Subcutaneous adipose tissue (tissue), 4 donors: Measurements from ENCODE around the gene NPDC1. TPM values are rescaled to one million over a fixed set of nuclear protein-coding genes. Genes with fewer than 3 reads are reported as not detected.

Source experiments
- CTCF ChIP-seq: fragments of 450-650 bp; IDR thresholded peaks from one replicate; pipeline ENCODE4 v1.5.1; 2016; ENCODE audit warnings: low read depth, mild to moderate bottlenecking, control low read depth, antibody characterized with exemption, moderate library complexity
- total RNA-seq, 4 donors: library from RNA; depleted of rRNA; stranded (reverse); fragments of >200 nt; gene quantifications; one replicate each; pipeline ENCODE4 v1.1.0, GENCODE V29; 2016

Gene NPDC1, protein sequence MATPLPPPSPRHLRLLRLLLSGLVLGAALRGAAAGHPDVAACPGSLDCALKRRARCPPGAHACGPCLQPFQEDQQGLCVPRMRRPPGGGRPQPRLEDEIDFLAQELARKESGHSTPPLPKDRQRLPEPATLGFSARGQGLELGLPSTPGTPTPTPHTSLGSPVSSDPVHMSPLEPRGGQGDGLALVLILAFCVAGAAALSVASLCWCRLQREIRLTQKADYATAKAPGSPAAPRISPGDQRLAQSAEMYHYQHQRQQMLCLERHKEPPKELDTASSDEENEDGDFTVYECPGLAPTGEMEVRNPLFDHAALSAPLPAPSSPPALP
- 10 to 100 TPM; 17.5 to 61.6 (median 29.8) TPM for total RNA-seq

- TF ChIP-seq CTCF = no peak
Observed at GRCh38 chr9:137046088-137046787, at the start of gene NPDC1. NPDC1 (minus strand) TSS chr9:137046177; CDS start chr9:137045989, 188 bp downstream.

GRCh38 chr9:137089232-137089947 lies 43.4 kb upstream of the NPDC1 start:
- TF ChIP-seq CTCF = no peak

DNA sequence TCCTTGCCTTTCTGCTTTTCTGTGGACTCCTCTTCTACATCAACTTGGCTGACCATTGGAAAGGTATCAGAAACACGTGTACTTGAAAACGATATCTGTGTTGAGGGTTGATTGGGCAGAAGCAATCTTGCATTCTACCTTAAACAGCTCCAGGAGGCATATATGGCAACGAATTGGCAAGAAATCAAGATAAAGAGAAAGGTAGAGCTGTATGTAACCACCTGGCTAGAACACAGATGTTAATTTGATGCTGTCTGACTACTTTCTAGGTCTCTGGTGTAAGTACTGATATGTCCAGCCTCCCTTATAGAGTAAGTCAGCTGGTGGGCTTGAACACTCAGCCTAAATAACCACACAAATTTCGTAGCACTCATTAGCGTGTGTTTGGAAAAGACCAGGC lies 42.1 kb upstream of the NPDC1 start:
- TF ChIP-seq CTCF = no peak

GRCh38 chr9:137087409-137087925 lies 41.5 kb upstream of the NPDC1 start:
- TF ChIP-seq CTCF = no peak

DNA sequence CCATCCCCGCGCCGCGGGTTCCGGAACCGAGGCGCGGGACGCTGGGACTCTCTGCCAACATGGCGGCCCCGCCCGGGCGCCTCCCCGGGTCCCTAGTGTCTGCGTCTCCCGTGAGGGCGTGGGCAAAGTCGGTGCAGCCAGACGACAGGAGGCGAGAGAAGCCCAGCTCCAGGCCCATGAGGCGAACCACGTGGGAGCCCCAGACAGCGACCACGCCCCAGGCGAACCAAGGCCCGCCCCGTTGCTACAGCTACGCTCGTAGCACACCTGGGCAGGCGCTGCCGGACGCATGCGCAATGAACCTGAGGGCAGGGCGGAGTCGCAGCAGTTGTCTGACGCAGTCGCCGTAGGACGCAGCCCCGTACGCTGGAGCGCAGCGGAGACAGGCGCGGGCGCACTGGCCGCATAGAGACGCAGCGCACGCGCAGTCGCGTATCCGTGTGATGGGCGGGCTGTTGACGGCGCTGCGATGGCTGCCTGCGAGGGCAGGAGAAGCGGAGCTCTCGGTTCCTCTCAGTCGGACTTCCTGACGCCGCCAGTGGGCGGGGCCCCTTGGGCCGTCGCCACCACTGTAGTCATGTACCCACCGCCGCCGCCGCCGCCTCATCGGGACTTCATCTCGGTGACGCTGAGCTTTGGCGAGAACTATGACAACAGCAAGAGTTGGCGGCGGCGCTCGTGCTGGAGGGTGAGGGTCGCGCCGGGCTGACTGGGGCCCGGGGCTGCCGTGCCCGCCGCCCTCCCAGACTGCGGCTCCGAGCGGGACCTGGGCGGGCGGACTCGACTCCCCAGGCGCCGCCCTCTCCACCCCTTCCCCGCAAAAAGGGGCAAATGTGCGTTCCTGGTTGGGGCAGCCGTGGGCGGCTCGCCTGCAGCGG lies 40.8 kb upstream of the NPDC1 start, which contains the start of gene MAN1B1:
Gene MAN1B1 (plus strand): TSS at position 455 of the 878 bp plus-strand sequence. CDS start 15 bp downstream, at position 470.
- no peak for TF ChIP-seq CTCF

DNA sequence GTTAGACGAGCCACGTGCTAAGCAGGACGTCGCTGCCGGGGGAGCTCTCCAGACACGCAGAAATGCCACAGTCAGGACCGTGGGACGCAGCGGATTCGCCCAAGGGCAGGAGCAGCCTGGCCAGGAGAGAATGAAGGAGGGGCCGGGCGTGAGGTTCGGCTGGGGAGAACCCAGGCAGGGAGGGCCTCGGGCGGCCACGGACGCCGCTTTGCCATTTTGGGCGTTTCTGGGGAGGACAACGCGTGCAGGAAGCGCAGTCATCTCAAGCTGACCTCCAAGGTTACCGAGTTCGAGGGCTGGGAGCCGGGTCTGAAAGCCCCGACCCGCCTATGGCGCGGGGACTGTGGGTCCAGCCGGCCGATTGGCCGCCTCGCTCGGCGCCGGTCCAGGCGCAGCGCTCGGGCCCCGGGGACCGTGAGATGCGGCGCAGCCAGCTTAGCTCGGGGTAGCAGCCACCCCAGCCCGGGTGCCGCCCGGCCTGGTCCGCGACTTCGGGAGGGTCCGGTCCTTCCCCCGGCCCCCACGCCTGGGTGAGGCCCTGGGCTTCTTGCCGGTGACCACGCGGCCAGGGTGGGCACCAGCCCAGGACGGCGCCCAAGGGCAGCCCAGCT lies 40.0 kb upstream of the NPDC1 start:
- no peak for TF ChIP-seq CTCF
